Keratinocyte (primary cell): ENCODE measurements around the gene PCDHA2. TPM values are rescaled to one million over a fixed set of nuclear protein-coding genes. Genes with fewer than 3 reads are reported as not detected.
"Not testable (repeated sequence)": the region's sequence is repeated elsewhere in the genome, so short reads cannot be mapped to it uniquely, and the experiment has no call there.

Experiments used
- DNase-seq: peaks from one replicate; pipeline ENCODE4 v3.0.0-alpha.2; 2011; ENCODE audit warnings: low read depth, missing footprints, low spot score
- FAIRE-seq: peaks from 2 replicates; lab custom pipeline; 2011; peaks lifted over from hg19 to GRCh38; lab: Jason Lieb, UNC
- H2AFZ ChIP-seq: 2 replicates; pipeline ENCODE4 v1.6.0; 2012; ENCODE audit warnings: low read length, control low read depth, inconsistent platforms; ENCODE audit not compliant: control insufficient read depth
- H3K27ac ChIP-seq: 2 replicates; pipeline ENCODE4 v1.5.1; 2011; ENCODE audit warnings: low read length; ENCODE audit not compliant: control insufficient read depth, insufficient read depth
- H3K27me3 ChIP-seq: 3 replicates; pipeline ENCODE4 v1.6.0; 2011; ENCODE audit warnings: low read length; ENCODE audit not compliant: control insufficient read depth, insufficient read depth; ENCODE audit errors: extremely low read depth
- H3K36me3 ChIP-seq, 2 experiments: 2 replicates in 1 of 2; 3 replicates in 1 of 2; pipeline ENCODE4 v1.5.1; 2011; ENCODE audit warnings: low read length in 2 of 2, mild to moderate bottlenecking in 1 of 2; ENCODE audit not compliant: control insufficient read depth in 2 of 2, insufficient read depth in 2 of 2; ENCODE audit errors: extremely low read depth in 1 of 2
- H3K4me1 ChIP-seq: 3 replicates; pipeline ENCODE4 v1.5.1; 2011; ENCODE audit warnings: low read length; ENCODE audit not compliant: control insufficient read depth, insufficient read depth; ENCODE audit errors: extremely low read depth
- H3K4me2 ChIP-seq: 3 replicates; pipeline ENCODE4 v1.6.0; 2011; ENCODE audit warnings: low read depth, low read length; ENCODE audit not compliant: control insufficient read depth, insufficient read depth; ENCODE audit errors: extremely low read depth
- H3K4me3 ChIP-seq, 3 experiments: fragments of 200-600 bp in 1 of 3; sonication (generic) in 1 of 3; 2 replicates in 2 of 3; 3 replicates in 1 of 3; pipeline ENCODE4 v1.5.1; 2011 to 2016; ENCODE audit warnings: low read length in 3 of 3, mild to moderate bottlenecking in 3 of 3, control low read depth in 2 of 3, inconsistent platforms in 1 of 3, low read depth in 1 of 3, mixed read lengths in 1 of 3, mixed run types in 1 of 3, moderate library complexity in 1 of 3; ENCODE audit not compliant: control insufficient read depth in 2 of 3, insufficient read depth in 2 of 3; ENCODE audit errors: extremely low read depth in 1 of 3
- H3K79me2 ChIP-seq: 2 replicates; pipeline ENCODE4 v1.6.0; 2012; ENCODE audit warnings: low read length; ENCODE audit not compliant: control insufficient read depth, insufficient read depth
- H3K9ac ChIP-seq: 3 replicates; pipeline ENCODE4 v1.6.0; 2011; ENCODE audit warnings: low read length; ENCODE audit not compliant: control insufficient read depth, insufficient read depth; ENCODE audit errors: extremely low read depth
- H3K9me1 ChIP-seq: 3 replicates; pipeline ENCODE4 v1.6.0; 2011; ENCODE audit warnings: low read length; ENCODE audit not compliant: control insufficient read depth, insufficient read depth; ENCODE audit errors: extremely low read depth
- H3K9me3 ChIP-seq: 2 replicates; pipeline ENCODE4 v1.5.1; 2012; ENCODE audit warnings: low read depth, low read length; ENCODE audit not compliant: control insufficient read depth
- H4K20me1 ChIP-seq: 3 replicates; pipeline ENCODE4 v1.6.0; 2011; ENCODE audit warnings: low read length; ENCODE audit not compliant: control insufficient read depth, insufficient read depth; ENCODE audit errors: extremely low read depth
- EZH2 ChIP-seq: IDR thresholded peaks from one replicate; pipeline ENCODE4 v1.6.1; 2012; ENCODE audit warnings: inconsistent platforms, mild to moderate bottlenecking, low read length, moderate library complexity
- dilution Hi-C: fragments of 300-500 bp; cut with MboI; formaldehyde crosslinking; loops from one replicate; pipeline ENCODE4 v1.7.0; 2020; ENCODE audit warnings: low sequenced_read_pairs; ENCODE audit not compliant: extremely low pct_ligation_motif_present
- polyA plus RNA-seq, 5 experiments: library from polyadenylated mRNA; depleted of rRNA in 3 of 5; stranded (reverse) in 3 of 5; stranded (forward) in 1 of 5; unstranded in 1 of 5; fragments of >200 nt; gene quantifications; 1 replicate in 1 of 5; 2 replicates in 3 of 5; 3 replicates in 1 of 5; pipeline versions ENCODE4 v1.2.1 to v1.2.3, GENCODE V29; 2011 to 2012; ENCODE audit warnings: missing spikeins in 2 of 5, low read depth in 1 of 5, low replicate concordance in 1 of 5
- TF ChIP-seq, protein P1 (sequence below), 3 experiments: IDR thresholded peaks in 1 of 3; conservative IDR thresholded peaks in 1 of 3; optimal IDR thresholded peaks in 1 of 3; 2 replicates in 2 of 3; 3 replicates in 1 of 3; pipeline versions ENCODE3 to v1.5.1; 2011; ENCODE audit warnings: low read length in 3 of 3, mild to moderate bottlenecking in 3 of 3, moderate library complexity in 2 of 3, control low read depth in 1 of 3, inconsistent platforms in 1 of 3; ENCODE audit not compliant: insufficient read depth in 2 of 3; ENCODE audit errors: extremely low read depth in 1 of 3

The PCDHA2 gene
- polyA plus RNA-seq, 1 donor (not counting 4 experiments of a cell fraction or from before 2014, with no cell fraction given): not detected

DNA sequence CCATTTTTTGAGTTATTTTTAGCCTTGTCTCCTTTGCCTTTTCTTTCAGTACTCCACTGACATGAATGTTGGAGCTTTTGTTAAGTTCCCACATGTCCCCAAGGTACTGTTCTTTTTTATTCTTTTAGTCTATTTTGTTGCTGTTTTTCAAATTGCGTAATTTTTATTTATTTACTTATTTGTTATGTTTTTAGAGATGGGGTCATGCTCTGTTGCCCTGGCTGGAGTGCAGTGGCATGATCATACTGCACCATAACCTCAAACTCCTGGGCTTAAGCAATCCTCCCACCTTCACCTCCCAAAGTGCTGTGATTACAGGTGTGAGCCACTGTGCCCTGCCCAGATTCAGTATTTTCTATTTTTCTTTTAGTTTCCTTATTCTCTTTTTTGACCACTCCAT lies 14.1 kb upstream of the PCDHA2 start:
- peaks cover 3% of the 10 kb centered on the region for H3K9me3 ChIP-seq
- no peak overlapping the region for H3K27ac ChIP-seq
- H2AFZ ChIP-seq: no peak overlapping the region
- FAIRE-seq (no peak), DNase-seq (no peak)
- H3K36me3 ChIP-seq: no peaks in the 10 kb centered on the region
- dilution Hi-C loops: no loop called here
- no peaks in the 10 kb centered on the region for H3K79me2 ChIP-seq
- H3K27me3 ChIP-seq: no peaks in the 10 kb centered on the region
- H4K20me1 ChIP-seq: no peaks in the 10 kb centered on the region
- no peak overlapping the region for H3K9ac ChIP-seq
- H3K4me3 ChIP-seq: no peak overlapping the region
- no peak for TF ChIP-seq EZH2
- TF ChIP-seq, protein P1, sequence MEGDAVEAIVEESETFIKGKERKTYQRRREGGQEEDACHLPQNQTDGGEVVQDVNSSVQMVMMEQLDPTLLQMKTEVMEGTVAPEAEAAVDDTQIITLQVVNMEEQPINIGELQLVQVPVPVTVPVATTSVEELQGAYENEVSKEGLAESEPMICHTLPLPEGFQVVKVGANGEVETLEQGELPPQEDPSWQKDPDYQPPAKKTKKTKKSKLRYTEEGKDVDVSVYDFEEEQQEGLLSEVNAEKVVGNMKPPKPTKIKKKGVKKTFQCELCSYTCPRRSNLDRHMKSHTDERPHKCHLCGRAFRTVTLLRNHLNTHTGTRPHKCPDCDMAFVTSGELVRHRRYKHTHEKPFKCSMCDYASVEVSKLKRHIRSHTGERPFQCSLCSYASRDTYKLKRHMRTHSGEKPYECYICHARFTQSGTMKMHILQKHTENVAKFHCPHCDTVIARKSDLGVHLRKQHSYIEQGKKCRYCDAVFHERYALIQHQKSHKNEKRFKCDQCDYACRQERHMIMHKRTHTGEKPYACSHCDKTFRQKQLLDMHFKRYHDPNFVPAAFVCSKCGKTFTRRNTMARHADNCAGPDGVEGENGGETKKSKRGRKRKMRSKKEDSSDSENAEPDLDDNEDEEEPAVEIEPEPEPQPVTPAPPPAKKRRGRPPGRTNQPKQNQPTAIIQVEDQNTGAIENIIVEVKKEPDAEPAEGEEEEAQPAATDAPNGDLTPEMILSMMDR (optimal IDR thresholded peaks at IDR 0.05 in 1 of 3, IDR thresholded peaks at IDR 0.05 in 1 of 3, conservative IDR thresholded peaks at IDR 0.05 in 1 of 3; ENCODE audit: extremely low read depth in 1 of 3, insufficient read depth in 2 of 3, low read length in 3 of 3): no peak
- no peak overlapping the region for H3K4me2 ChIP-seq
- no peaks in the 10 kb centered on the region for H3K9me1 ChIP-seq
- no peaks in the 10 kb centered on the region for H3K4me1 ChIP-seq

DNA sequence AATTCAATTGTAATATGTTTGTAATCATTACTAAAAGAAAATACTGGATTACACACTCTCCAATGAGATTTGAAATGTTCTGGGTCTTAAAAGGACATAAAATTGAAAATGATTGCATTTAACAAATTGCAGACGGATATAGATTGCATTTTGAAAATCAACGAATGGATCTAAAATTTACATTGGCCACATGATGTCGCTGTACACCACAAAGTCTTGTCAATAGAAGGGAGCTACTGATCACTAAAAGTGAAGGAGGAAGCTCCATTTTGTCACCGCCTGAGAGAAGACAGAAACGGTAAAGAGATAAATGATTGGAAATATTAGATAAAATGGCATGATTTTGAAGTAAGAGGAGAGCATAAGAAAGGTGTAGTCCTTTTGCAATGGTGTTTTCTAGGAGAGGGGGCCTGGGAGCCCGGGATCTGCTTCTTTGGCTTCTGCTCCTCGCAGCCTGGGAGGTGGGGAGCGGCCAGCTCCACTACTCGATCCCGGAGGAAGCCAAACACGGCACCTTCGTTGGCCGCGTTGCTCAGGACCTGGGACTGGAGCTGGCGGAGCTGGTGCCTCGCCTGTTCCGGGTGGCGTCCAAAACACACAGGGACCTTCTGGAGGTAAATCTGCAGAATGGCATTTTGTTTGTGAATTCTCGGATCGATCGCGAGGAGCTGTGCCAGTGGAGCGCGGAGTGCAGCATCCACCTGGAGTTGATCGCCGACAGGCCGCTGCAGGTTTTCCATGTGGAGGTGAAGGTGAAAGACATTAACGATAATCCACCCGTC lies 8.6 kb upstream of the PCDHA2 start, which contains the start of gene PCDHA1:
PCDHA1 (plus strand) TSS at position 236 of the 782 bp plus-strand sequence.
- no peak within 1 kb of the TSS for H3K4me3 ChIP-seq
- H3K4me2 ChIP-seq: no peak within 1 kb of the TSS
- no peaks in the 10 kb centered on the region for H3K4me1 ChIP-seq
- no peak within 1 kb of the TSS for H2AFZ ChIP-seq
- no peaks in the 10 kb centered on the region for H3K79me2 ChIP-seq
- H3K9me1 ChIP-seq: no peaks in the 10 kb centered on the region
- H3K27ac ChIP-seq: no peak within 1 kb of the TSS
- H3K36me3 ChIP-seq: no peaks in the 10 kb centered on the region
- H3K9ac ChIP-seq: no peak within 1 kb of the TSS
- DNase-seq: no peak
- no peak for FAIRE-seq
- H3K27me3 ChIP-seq: no peaks in the 10 kb centered on the region
- TF ChIP-seq EZH2: no peak
- TF ChIP-seq, protein P1 (optimal IDR thresholded peaks at IDR 0.05 in 1 of 3, IDR thresholded peaks at IDR 0.05 in 1 of 3, conservative IDR thresholded peaks at IDR 0.05 in 1 of 3; ENCODE audit: extremely low read depth in 1 of 3, insufficient read depth in 2 of 3, low read length in 3 of 3): no peak
- no peaks in the 10 kb centered on the region for H4K20me1 ChIP-seq
- peaks cover 17% of the 10 kb centered on the region for H3K9me3 ChIP-seq
- dilution Hi-C loops: no loop called here

DNA sequence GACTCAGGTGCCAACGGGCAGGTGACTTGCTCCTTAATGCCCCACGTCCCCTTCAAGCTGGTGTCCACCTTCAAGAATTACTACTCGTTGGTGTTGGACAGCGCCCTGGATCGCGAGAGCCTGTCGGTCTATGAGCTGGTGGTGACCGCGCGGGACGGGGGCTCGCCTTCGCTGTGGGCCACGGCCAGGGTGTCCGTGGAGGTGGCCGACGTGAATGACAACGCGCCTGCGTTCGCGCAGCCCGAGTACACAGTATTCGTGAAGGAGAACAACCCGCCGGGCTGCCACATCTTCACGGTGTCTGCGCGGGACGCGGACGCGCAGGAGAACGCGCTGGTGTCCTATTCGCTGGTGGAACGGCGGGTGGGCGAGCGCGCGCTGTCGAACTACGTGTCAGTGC lies 7.2 kb upstream of the PCDHA2 start:
- H2AFZ ChIP-seq, DNase-seq, dilution Hi-C loops, FAIRE-seq, H3K27ac ChIP-seq, H3K36me3 ChIP-seq, H3K9me1 ChIP-seq, H3K4me2 ChIP-seq, H4K20me1 ChIP-seq, H3K27me3 ChIP-seq, H3K9ac ChIP-seq, H3K4me3 ChIP-seq, H3K79me2 ChIP-seq, H3K4me1 ChIP-seq: not testable (repeated sequence)
- H3K9me3 ChIP-seq: peaks cover 17% of the 10 kb centered on the region
